Bronchial epithelial cell (primary cell): Measurements from ENCODE around the gene TESPA1. TPM values are rescaled to one million over a fixed set of nuclear protein-coding genes. Genes with fewer than 3 reads are reported as not detected.
"Not testable (repeated sequence)": the region's sequence is repeated elsewhere in the genome, so short reads cannot be mapped to it uniquely, and the experiment has no call there.

Experiments
- DNase-seq: peaks from one replicate; pipeline ENCODE4 v3.0.0-alpha.2; 2010; ENCODE audit warnings: low read depth
- FAIRE-seq: peaks from 2 replicates; lab custom pipeline; 2011; peaks lifted over from hg19 to GRCh38; lab: Jason Lieb, UNC
- H3K27me3 ChIP-seq: 2 replicates; pipeline ENCODE4 v1.5.1; 2011; ENCODE audit warnings: low read length; ENCODE audit not compliant: control insufficient read depth, insufficient read depth
- H3K36me3 ChIP-seq: 2 replicates; pipeline ENCODE4 v1.5.1; 2011; ENCODE audit warnings: low read length; ENCODE audit not compliant: control insufficient read depth, insufficient read depth
- H3K4me3 ChIP-seq: 2 replicates; pipeline ENCODE4 v1.5.1; 2011; ENCODE audit warnings: mild to moderate bottlenecking, low read depth, low read length, control low read depth
- total RNA-seq: library from RNA; depleted of rRNA; stranded (reverse); fragments of >200 nt; gene quantifications from 2 replicates; pipeline ENCODE4 v1.2.1, GENCODE V29; 2014
- TF ChIP-seq, protein P1 (sequence below): IDR thresholded peaks from 2 replicates; pipeline ENCODE4 v1.5.1; 2011; ENCODE audit warnings: mild to moderate bottlenecking, moderate library complexity, low read length, control low read depth, inconsistent platforms; ENCODE audit not compliant: insufficient read depth, severe bottlenecking

TESPA1 gene
- total RNA-seq, 1 donor from 2014 or later = not detected

DNA sequence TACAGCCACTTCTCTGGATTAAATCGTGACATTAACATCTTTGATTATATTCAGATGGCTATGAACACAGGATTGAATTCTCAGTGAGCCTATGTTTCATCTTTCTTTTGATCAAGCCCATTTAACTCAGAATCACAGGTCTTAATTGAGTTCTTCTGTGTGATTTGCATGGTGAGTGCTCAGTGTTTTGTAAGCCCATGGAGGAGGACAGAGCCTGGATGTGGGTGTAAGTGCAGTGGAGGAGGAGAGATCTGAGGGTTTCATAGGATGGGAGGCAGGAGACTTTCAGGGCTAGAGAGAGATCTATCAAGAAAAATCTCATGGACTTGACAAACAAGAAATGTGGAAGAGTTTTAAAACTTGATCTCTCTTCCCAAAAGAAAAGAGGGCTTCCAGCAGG lies 5.3 kb upstream of the TESPA1 start:
- DNase-seq (no peak), FAIRE-seq (no peak)
- Histone ChIP-seq H3K4me3 (no peak overlapping the region), H3K36me3 (no peaks in the 10 kb centered on the region), H3K27me3 (peaks cover 2% of the 10 kb centered on the region)
- TF ChIP-seq, protein P1, sequence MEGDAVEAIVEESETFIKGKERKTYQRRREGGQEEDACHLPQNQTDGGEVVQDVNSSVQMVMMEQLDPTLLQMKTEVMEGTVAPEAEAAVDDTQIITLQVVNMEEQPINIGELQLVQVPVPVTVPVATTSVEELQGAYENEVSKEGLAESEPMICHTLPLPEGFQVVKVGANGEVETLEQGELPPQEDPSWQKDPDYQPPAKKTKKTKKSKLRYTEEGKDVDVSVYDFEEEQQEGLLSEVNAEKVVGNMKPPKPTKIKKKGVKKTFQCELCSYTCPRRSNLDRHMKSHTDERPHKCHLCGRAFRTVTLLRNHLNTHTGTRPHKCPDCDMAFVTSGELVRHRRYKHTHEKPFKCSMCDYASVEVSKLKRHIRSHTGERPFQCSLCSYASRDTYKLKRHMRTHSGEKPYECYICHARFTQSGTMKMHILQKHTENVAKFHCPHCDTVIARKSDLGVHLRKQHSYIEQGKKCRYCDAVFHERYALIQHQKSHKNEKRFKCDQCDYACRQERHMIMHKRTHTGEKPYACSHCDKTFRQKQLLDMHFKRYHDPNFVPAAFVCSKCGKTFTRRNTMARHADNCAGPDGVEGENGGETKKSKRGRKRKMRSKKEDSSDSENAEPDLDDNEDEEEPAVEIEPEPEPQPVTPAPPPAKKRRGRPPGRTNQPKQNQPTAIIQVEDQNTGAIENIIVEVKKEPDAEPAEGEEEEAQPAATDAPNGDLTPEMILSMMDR = no peak

- DNase-seq (no peak), FAIRE-seq (no peak)
- peaks cover 2% of the 10 kb centered on the region for H3K27me3 ChIP-seq
Measured at GRCh38 chr12:54988402-54989054, 4.0 kb upstream of the TESPA1 start.

DNA sequence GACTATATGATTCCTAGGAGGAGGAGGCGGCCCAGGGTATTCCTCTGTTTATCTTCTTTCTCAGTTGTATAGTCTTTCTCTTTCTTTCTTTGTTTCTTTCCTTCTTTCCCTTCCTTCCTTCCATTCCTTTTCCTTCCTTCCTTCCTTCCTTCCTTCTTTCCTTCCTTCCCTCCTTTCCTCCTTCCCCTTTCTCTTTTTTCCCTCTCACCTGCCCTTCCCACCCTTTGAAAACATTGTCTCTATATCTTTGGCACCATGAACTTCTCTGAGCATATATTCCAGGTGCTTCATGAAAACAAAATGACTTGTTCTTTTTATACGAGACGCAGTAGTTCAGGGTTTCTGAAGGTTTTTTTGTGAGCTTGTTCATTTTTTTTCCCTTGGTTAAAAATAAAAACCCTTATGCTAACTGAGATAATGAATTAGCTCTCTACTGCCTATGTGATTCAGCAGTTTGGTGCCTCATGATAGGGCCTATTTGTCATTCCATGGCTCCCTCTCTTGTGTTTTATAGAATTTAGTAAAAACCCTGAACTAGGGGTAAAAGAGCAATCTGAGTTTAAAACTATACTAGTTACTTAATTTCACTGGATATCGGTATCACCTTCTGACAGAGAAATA lies 3.2 kb upstream of the TESPA1 start:
- no peaks in the 10 kb centered on the region for H3K36me3 ChIP-seq
- peaks cover 2% of the 10 kb centered on the region for H3K27me3 ChIP-seq
- TF ChIP-seq, protein P1 = no peak
- FAIRE-seq = no peak
- DNase-seq = no peak
- no peak overlapping the region for H3K4me3 ChIP-seq

More at GRCh38 chr12:54988402-54989054, 4.0 kb upstream of the TESPA1 start:
- H3K36me3 ChIP-seq = no peaks in the 10 kb centered on the region
- no peak overlapping the region for H3K4me3 ChIP-seq
- TF ChIP-seq, protein P1 = no peak

- H3K36me3 ChIP-seq, H3K4me3 ChIP-seq, FAIRE-seq, H3K27me3 ChIP-seq, DNase-seq: not testable (repeated sequence)
Measured at GRCh38 chr12:54986773-54987172, 2.2 kb upstream of the TESPA1 start.

GRCh38 chr12:54983536-54984101 lies 943 bp downstream of the TESPA1 start:
- no peak for DNase-seq
- Histone ChIP-seq H3K36me3 (no peaks in the 10 kb centered on the region), H3K4me3 (no peak overlapping the region), H3K27me3 (peaks cover 2% of the 10 kb centered on the region)
- FAIRE-seq = no peak
- TF ChIP-seq, protein P1 = no peak

- DNase-seq (no peak), FAIRE-seq (no peak)
- TF ChIP-seq, protein P1 = no peak
- H3K4me3 ChIP-seq = no peak overlapping the region
- peaks cover 2% of the 10 kb centered on the region for H3K27me3 ChIP-seq
- H3K36me3 ChIP-seq = no peaks in the 10 kb centered on the region
Measured at GRCh38 chr12:54981796-54982195, 2.8 kb downstream of the TESPA1 start.
